ENCODE data around the gene LSM6.

Gene LSM6

GRCh38 chr4:146202665-146203064 lies 27.1 kb downstream of the LSM6 start:
- Histone ChIP-seq H3K4me3 (ENCODE audit: low read depth, low read length) (no peak overlapping the region), H3K27ac (no peak overlapping the region), H3K36me3 (replicated peaks) (no peaks in the 10 kb centered on the region), H3K27me3 (replicated peaks) (no peaks in the 10 kb centered on the region)
- no peak for TF ChIP-seq CTCF (IDR thresholded peaks at IDR 0.05; ENCODE audit: low read depth, low read length, missing control alignments)
- no peak for DNase-seq
- in situ Hi-C loops (cut with HindIII; ENCODE audit: low pct_ligation_motif_present, low sequenced_read_pairs) = no loop called here

GRCh38 chr4:146207410-146207809 lies 31.9 kb downstream of the LSM6 start:
- H3K4me3 ChIP-seq (ENCODE audit: low read depth, low read length) = no peak overlapping the region
- TF ChIP-seq CTCF (IDR thresholded peaks at IDR 0.05; ENCODE audit: low read depth, low read length, missing control alignments) = no peak
- no peak overlapping the region for H3K27ac ChIP-seq
- H3K36me3 ChIP-seq (replicated peaks) = no peaks in the 10 kb centered on the region
- no peak for DNase-seq
- in situ Hi-C loops (cut with HindIII; ENCODE audit: low pct_ligation_motif_present, low sequenced_read_pairs) = no loop called here
- H3K27me3 ChIP-seq (replicated peaks) = no peaks in the 10 kb centered on the region

GRCh38 chr4:146210890-146211289 lies 35.4 kb downstream of the LSM6 start:
- no peak for DNase-seq
- H3K36me3 ChIP-seq (replicated peaks) = no peaks in the 10 kb centered on the region
- no peaks in the 10 kb centered on the region for H3K27me3 ChIP-seq (replicated peaks)
- in situ Hi-C loops (cut with HindIII; ENCODE audit: low pct_ligation_motif_present, low sequenced_read_pairs) = no loop called here
- TF ChIP-seq CTCF (IDR thresholded peaks at IDR 0.05; ENCODE audit: low read depth, low read length, missing control alignments) = no peak
- H3K4me3 ChIP-seq (ENCODE audit: low read depth, low read length) = no peak overlapping the region
- H3K27ac ChIP-seq = no peak overlapping the region

GRCh38 chr4:146211440-146211839 lies 35.9 kb downstream of the LSM6 start:
- H3K27ac ChIP-seq = no peak overlapping the region
- no peak overlapping the region for H3K4me3 ChIP-seq (ENCODE audit: low read depth, low read length)
- no peak for TF ChIP-seq CTCF (IDR thresholded peaks at IDR 0.05; ENCODE audit: low read depth, low read length, missing control alignments)
- in situ Hi-C loops (cut with HindIII; ENCODE audit: low pct_ligation_motif_present, low sequenced_read_pairs) = no loop called here
- H3K27me3 ChIP-seq (replicated peaks) = no peaks in the 10 kb centered on the region
- no peaks in the 10 kb centered on the region for H3K36me3 ChIP-seq (replicated peaks)
- DNase-seq = no peak

GRCh38 chr4:146212781-146213180 lies 37.3 kb downstream of the LSM6 start:
- DNase-seq = no peak
- Histone ChIP-seq H3K36me3 (replicated peaks) (no peaks in the 10 kb centered on the region), H3K4me3 (ENCODE audit: low read depth, low read length) (no peak overlapping the region), H3K27me3 (replicated peaks) (no peaks in the 10 kb centered on the region), H3K27ac (no peak overlapping the region)
- TF ChIP-seq CTCF (IDR thresholded peaks at IDR 0.05; ENCODE audit: low read depth, low read length, missing control alignments) = no peak
- in situ Hi-C loops (cut with HindIII; ENCODE audit: low pct_ligation_motif_present, low sequenced_read_pairs) = no loop called here

GRCh38 chr4:146214238-146214637 lies 38.7 kb downstream of the LSM6 start, which contains the start of gene REELD1:
Gene REELD1 (plus strand): TSS chr4:146214538. CDS start chr4:146216953, 2,415 bp downstream.
- TF ChIP-seq CTCF (IDR thresholded peaks at IDR 0.05; ENCODE audit: low read depth, low read length, missing control alignments) = no peak
- no peak for DNase-seq
- Histone ChIP-seq H3K27ac (no peak within 1 kb of the TSS), H3K4me3 (ENCODE audit: low read depth, low read length) (no peak within 1 kb of the TSS), H3K27me3 (replicated peaks) (no peaks in the 10 kb centered on the region), H3K36me3 (replicated peaks) (no peaks in the 10 kb centered on the region)
- in situ Hi-C loops (cut with HindIII; ENCODE audit: low pct_ligation_motif_present, low sequenced_read_pairs) = no loop called here
